HCT116 (cell line): ENCODE measurements around the gene MRPS2. TPM values are rescaled to one million over a fixed set of nuclear protein-coding genes. Genes with fewer than 3 reads are reported as not detected.

Experiments used
- ATAC-seq: fragments of 200-7000 bp; cut with Tn5 transposase; 2 replicates; pipeline ENCODE4 v1.9.1; 2020; ENCODE audit warnings: mild to moderate bottlenecking, moderate library complexity
- BruUV-seq: library from RNA; stranded (reverse); fragments of 400-500 nt; replicated peaks from 2 replicates; lab custom pipeline; 2021; lab: Mats Ljungman, UMichigan
- CTCF ChIA-PET: fragments of 300-600 bp; sonication (Branson Sonifier 250); formaldehyde crosslinking; loops from one replicate; lab custom pipeline; 2021; ENCODE audit warnings: antibody characterized with exemption; lab: Charles Lee
- POLR2A ChIA-PET: fragments of 300-600, 350-600 bp; sonication (Branson Sonifier 250); formaldehyde crosslinking; loops from one replicate; lab custom pipeline; 2021; ENCODE audit warnings: antibody characterized with exemption; lab: Charles Lee
- RAD21 ChIA-PET, 2 experiments: fragments of 300-600 bp; sonication (Branson Sonifier 250); formaldehyde crosslinking; loops; one replicate each; lab custom pipeline; 2023; ENCODE audit warnings: low total read pairs in 2 of 2; ENCODE audit not compliant: uncharacterized antibody in 2 of 2, unreplicated experiment in 2 of 2, low non-redundant PET in 1 of 2; lab: Charles Lee
- DNase-seq: peaks from one replicate; pipeline ENCODE4 v3.0.0-alpha.2; 2010; ENCODE audit warnings: low read depth, low spot score
- H2AFZ ChIP-seq: fragments of 200-600 bp; shearing (Covaris generic), sonication (generic); 2 replicates; pipeline ENCODE4 v1.6.1; 2017; ENCODE audit warnings: low read depth, mixed run types, mixed read lengths, antibody characterized with exemption, low read length; ENCODE audit not compliant: poor library complexity, severe bottlenecking
- H3K27ac ChIP-seq: 2 replicates; pipeline ENCODE4 v1.5.1; 2012; ENCODE audit warnings: low read depth, low read length
- H3K27me3 ChIP-seq: fragments of 200-600 bp; sonication (generic); 2 replicates; pipeline ENCODE4 v1.6.1; 2016; ENCODE audit warnings: mixed run types, low read length, mixed read lengths; ENCODE audit not compliant: insufficient read depth
- H3K36me3 ChIP-seq, 2 experiments: fragments of 200-500 bp in 1 of 2; fragments of 200-600 bp in 1 of 2; sonication (Bioruptor generic) in 1 of 2; sonication (generic) in 1 of 2; 2 replicates each; pipeline versions ENCODE4 v1.5.1 to v1.6.1; 2014 to 2016; ENCODE audit warnings: low read length in 2 of 2, inconsistent platforms in 1 of 2, mixed read lengths in 1 of 2, mixed run types in 1 of 2; ENCODE audit not compliant: insufficient read depth in 2 of 2, control insufficient read depth in 1 of 2
- H3K4me1 ChIP-seq, 2 experiments: fragments of 200-600 bp in 1 of 2; sonication (generic) in 1 of 2; 2 replicates each; pipeline versions ENCODE4 v1.5.1 to v1.6.1; 2012 to 2017; ENCODE audit warnings: low read length in 2 of 2, inconsistent platforms in 1 of 2, mild to moderate bottlenecking in 1 of 2, mixed read lengths in 1 of 2, mixed run types in 1 of 2, moderate library complexity in 1 of 2; ENCODE audit not compliant: insufficient read depth in 2 of 2, control insufficient read depth in 1 of 2
- H3K4me2 ChIP-seq: fragments of 200-600 bp; sonication (generic); 2 replicates; pipeline ENCODE4 v1.6.1; 2017; ENCODE audit warnings: mixed run types, low read length, mixed read lengths
- H3K4me3 ChIP-seq, 2 experiments: fragments of 200-600 bp in 1 of 2; sonication (generic) in 1 of 2; replicated peaks in 1 of 2; 2 replicates each; pipeline ENCODE4 v1.5.1; 2011 to 2016; ENCODE audit warnings: low read length in 2 of 2, control low read depth in 1 of 2, low read depth in 1 of 2, mild to moderate bottlenecking in 1 of 2, mixed read lengths in 1 of 2, mixed run types in 1 of 2
- H3K79me2 ChIP-seq: fragments of 200-600 bp; sonication (generic); 2 replicates; pipeline ENCODE4 v1.6.1; 2017; ENCODE audit warnings: mild to moderate bottlenecking, mixed run types, low read length, moderate library complexity, mixed read lengths; ENCODE audit not compliant: insufficient read depth
- H3K9ac ChIP-seq: fragments of 200-600 bp; sonication (generic); 2 replicates; pipeline ENCODE4 v1.6.1; 2016; ENCODE audit warnings: low read length, mixed read lengths
- H3K9me2 ChIP-seq: fragments of 200-600 bp; sonication (generic), shearing (Covaris generic); 2 replicates; pipeline ENCODE4 v1.6.1; 2017; ENCODE audit warnings: mixed run types, mild to moderate bottlenecking, moderate library complexity; ENCODE audit not compliant: insufficient read depth
- H3K9me3 ChIP-seq, 2 experiments: fragments of 200-500 bp in 1 of 2; fragments of 200-600 bp in 1 of 2; sonication (Bioruptor generic) in 1 of 2; sonication (generic) in 1 of 2; 2 replicates each; pipeline ENCODE4 v1.6.1; 2014 to 2017; ENCODE audit warnings: low read length in 2 of 2, mixed read lengths in 2 of 2, inconsistent platforms in 1 of 2, low read depth in 1 of 2, mild to moderate bottlenecking in 1 of 2, mixed run types in 1 of 2, moderate library complexity in 1 of 2; ENCODE audit not compliant: control insufficient read depth in 1 of 2, insufficient read depth in 1 of 2
- H4K20me1 ChIP-seq: fragments of 200-600 bp; sonication (generic), shearing (Covaris generic); 2 replicates; pipeline ENCODE4 v1.6.1; 2017; ENCODE audit warnings: mixed run types, mild to moderate bottlenecking, moderate library complexity; ENCODE audit not compliant: insufficient read depth
- ATF3 ChIP-seq: IDR thresholded peaks from 2 replicates; pipeline ENCODE4 v1.6.1; 2012
- CBX3 ChIP-seq: IDR thresholded peaks from 2 replicates; pipeline ENCODE4 v1.6.1; 2012; ENCODE audit warnings: low read depth
- EGR1 ChIP-seq: IDR thresholded peaks from 2 replicates; pipeline ENCODE4 v1.6.1; 2012; ENCODE audit warnings: low read depth
- EZH2 ChIP-seq: fragments of 200-600 bp; sonication (generic); IDR thresholded peaks from 2 replicates; pipeline ENCODE4 v1.6.1; 2017; ENCODE audit warnings: antibody characterized with exemption, mixed run types
- FOSL1 ChIP-seq: IDR thresholded peaks from 2 replicates; pipeline ENCODE4 v1.6.1; 2012; ENCODE audit warnings: low read depth
- JUND ChIP-seq: IDR thresholded peaks from 2 replicates; pipeline ENCODE4 v1.6.1; 2012
- MAX ChIP-seq: IDR thresholded peaks from 2 replicates; pipeline ENCODE4 v1.6.1; 2012
- POLR2A ChIP-seq: IDR thresholded peaks from 2 replicates; pipeline ENCODE4 v1.7.0; 2011; ENCODE audit warnings: borderline replicate concordance; ENCODE audit not compliant: insufficient read depth, insufficient read length; ENCODE audit errors: extremely low read depth
- RAD21 ChIP-seq: IDR thresholded peaks from 2 replicates; pipeline ENCODE4 v1.6.1; 2012; ENCODE audit warnings: low read depth, mild to moderate bottlenecking
- REST ChIP-seq: IDR thresholded peaks from 2 replicates; pipeline ENCODE4 v1.6.1; 2012; ENCODE audit warnings: low read depth
- SRF ChIP-seq: IDR thresholded peaks from 2 replicates; pipeline ENCODE4 v1.6.1; 2012; ENCODE audit warnings: low read depth
- TCF7L2 ChIP-seq: IDR thresholded peaks from 2 replicates; pipeline ENCODE4 v1.7.0; 2011; ENCODE audit warnings: borderline replicate concordance, inconsistent platforms; ENCODE audit not compliant: insufficient read depth, insufficient read length; ENCODE audit errors: extremely low read depth
- ZFX ChIP-seq: fragments of 450-650 bp; IDR thresholded peaks from 2 replicates; pipeline ENCODE4 v1.6.1; 2017
- intact Hi-C: fragments of 100-400 bp; cut with micrococcal nuclease; formaldehyde crosslinking; loops from 2 replicates; pipeline ENCODE4 v1.10.0; 2022
- total RNA-seq: library from RNA; stranded (reverse); gene quantifications from one replicate; pipeline ENCODE4 v1.2.1, GENCODE V29; 2021; ENCODE audit not compliant: unreplicated experiment

Gene MRPS2
- total RNA-seq, 1 experiment from 2014 or later = 85.1 TPM

GRCh38 chr9:135485832-135486231 is 14.7 kb upstream of the MRPS2 start:
- ATAC-seq (no peak), DNase-seq (no peak)
- Histone ChIP-seq H2AFZ (no peak overlapping the region), H4K20me1 (no peaks in the 10 kb centered on the region), H3K9me3 (no peaks in the 10 kb centered on the region), H3K4me2 (no peak overlapping the region), H3K36me3 (peaks cover 4 to 31% of the 10 kb centered on the region in 2 experiments; a peak in 3 of 4 replicates), H3K9ac (no peak overlapping the region), H3K27me3 (no peaks in the 10 kb centered on the region), H3K4me1 (peaks cover 6 to 19% of the 10 kb centered on the region in 2 experiments; a peak in 3 of 4 replicates), H3K4me3 (no peak overlapping the region), H3K79me2 (peaks cover 14% of the 10 kb centered on the region), H3K27ac (no peak overlapping the region), H3K9me2 (no peaks in the 10 kb centered on the region)
- BruUV-seq = no TSS peak
- RAD21 ChIA-PET = no interaction called here
- intact Hi-C loops = no loop called here
- POLR2A ChIA-PET = no interaction called here
- TF ChIP-seq SRF (no peak), POLR2A (no peak), ZFX (no peak), EGR1 (no peak), EZH2 (no peak), CBX3 (no peak), TCF7L2 (no peak), ATF3 (no peak), FOSL1 (no peak), JUND (no peak), REST (no peak), RAD21 (no peak), MAX (no peak)
- CTCF ChIA-PET = interaction anchor here (1.4 kb wide), 1 partner anchor 11 kb away, joined by 3 read pairs; no protein-coding TSS in a partner anchor
